H1 (cell line): Measurements from ENCODE around the gene LTA. TPM values are rescaled to one million over a fixed set of nuclear protein-coding genes. Genes with fewer than 3 reads are reported as not detected.

ENCODE experiments used
- CTCF ChIA-PET: fragments of 300-600 bp; sonication (Branson Sonifier 250); formaldehyde crosslinking; loops from one replicate; lab custom pipeline; 2021; ENCODE audit not compliant: partially characterized antibody; lab: Charles Lee
- POLR2A ChIA-PET: fragments of 300-600 bp; sonication (Branson Sonifier 250); formaldehyde crosslinking; loops from one replicate; lab custom pipeline; 2021; ENCODE audit warnings: inconsistent platforms; ENCODE audit not compliant: partially characterized antibody; lab: Charles Lee
- DNase-seq, 2 experiments: peaks; one replicate each; pipeline versions ENCODE4 v3.0.0 to v3.0.0-alpha.2; 2010 to 2022; ENCODE audit warnings: low spot score in 2 of 2, low read depth in 1 of 2, mixed read lengths in 1 of 2
- FAIRE-seq: peaks from 2 replicates; lab custom pipeline; 2011; peaks lifted over from hg19 to GRCh38; lab: Jason Lieb, UNC
- H2AFZ ChIP-seq: 2 replicates; pipeline ENCODE4 v1.8.1; 2012; ENCODE audit warnings: low read length, inconsistent platforms
- H2AK5ac ChIP-seq: 2 replicates; pipeline ENCODE4 v1.6.1; 2013; ENCODE audit warnings: low read depth, low read length
- H2BK120ac ChIP-seq: replicated peaks from 2 replicates; pipeline ENCODE3; 2013; ENCODE audit warnings: low read depth, low read length, inconsistent platforms
- H2BK12ac ChIP-seq: 2 replicates; pipeline ENCODE4 v1.6.1; 2013; ENCODE audit warnings: low read depth, low read length
- H2BK15ac ChIP-seq: 2 replicates; pipeline ENCODE4 v1.6.1; 2013; ENCODE audit warnings: low read length
- H2BK20ac ChIP-seq: 2 replicates; pipeline ENCODE4 v1.6.1; 2013; ENCODE audit warnings: low read length
- H2BK5ac ChIP-seq: 2 replicates; pipeline ENCODE4 v1.6.1; 2013; ENCODE audit warnings: low read depth, low read length
- H3K14ac ChIP-seq: 2 replicates; pipeline ENCODE4 v1.6.1; 2013; ENCODE audit warnings: inconsistent platforms; ENCODE audit not compliant: insufficient read length
- H3K18ac ChIP-seq: 2 replicates; pipeline ENCODE4 v1.6.1; 2013; ENCODE audit warnings: low read length; ENCODE audit errors: extremely low read depth
- H3K23ac ChIP-seq: 2 replicates; pipeline ENCODE4 v1.6.1; 2013; ENCODE audit warnings: inconsistent platforms; ENCODE audit not compliant: insufficient read length
- H3K23me2 ChIP-seq: 2 replicates; pipeline ENCODE4 v1.6.1; 2013; ENCODE audit warnings: low read depth, low read length
- H3K27ac ChIP-seq: 2 replicates; pipeline ENCODE4 v1.6.1; 2011; ENCODE audit warnings: low read depth, low read length, inconsistent platforms
- H3K27me3 ChIP-seq, 4 experiments: replicated peaks in 1 of 4; 1 replicate in 1 of 4; 2 replicates in 3 of 4; pipeline versions ENCODE4 v1.6.1 to v1.8.1; 2011 to 2013; ENCODE audit warnings: low read length in 3 of 4, mild to moderate bottlenecking in 3 of 4, inconsistent platforms in 2 of 4, mixed read lengths in 2 of 4, moderate library complexity in 1 of 4; ENCODE audit not compliant: control insufficient read depth in 3 of 4, insufficient read depth in 3 of 4; ENCODE audit errors: extremely low read depth in 1 of 4
- H3K36me3 ChIP-seq, 4 experiments: 2 replicates each; pipeline versions ENCODE4 v1.6.1 to v1.8.1; 2011 to 2013; ENCODE audit warnings: mild to moderate bottlenecking in 4 of 4, low read length in 3 of 4, moderate library complexity in 2 of 4, control low read depth in 1 of 4, inconsistent platforms in 1 of 4; ENCODE audit not compliant: insufficient read depth in 4 of 4, control insufficient read depth in 2 of 4
- H3K4ac ChIP-seq: replicated peaks from 2 replicates; pipeline ENCODE3; 2013; ENCODE audit warnings: low read length, low read depth, mixed read lengths, inconsistent platforms; ENCODE audit not compliant: insufficient read length
- H3K4me1 ChIP-seq, 4 experiments: replicated peaks in 1 of 4; 1 replicate in 1 of 4; 2 replicates in 3 of 4; pipeline versions ENCODE4 v1.6.1 to v1.8.1; 2011 to 2013; ENCODE audit warnings: low read length in 3 of 4, inconsistent platforms in 2 of 4, mixed read lengths in 1 of 4; ENCODE audit not compliant: insufficient read depth in 4 of 4, control insufficient read depth in 3 of 4
- H3K4me2 ChIP-seq, 2 experiments: 2 replicates each; pipeline versions ENCODE4 v1.6.1 to v1.8.1; 2011 to 2013; ENCODE audit warnings: low read depth in 2 of 2, low read length in 2 of 2, control low read depth in 1 of 2, inconsistent platforms in 1 of 2, mild to moderate bottlenecking in 1 of 2; ENCODE audit not compliant: insufficient read depth in 1 of 2
- H3K4me3 ChIP-seq, 4 experiments: fragments of 200-600, 300-600 bp in 1 of 4; sonication (generic), shearing (Covaris generic), sonication (Bioruptor Twin) in 1 of 4; 2 replicates each; pipeline versions ENCODE4 v1.5.1 to v1.8.1; 2011 to 2016; ENCODE audit warnings: low read length in 4 of 4, low read depth in 3 of 4, control low read depth in 2 of 4, inconsistent platforms in 2 of 4, mild to moderate bottlenecking in 2 of 4, mixed read lengths in 1 of 4, moderate library complexity in 1 of 4; ENCODE audit not compliant: insufficient read depth in 2 of 4; ENCODE audit errors: extremely low read depth in 1 of 4
- H3K56ac ChIP-seq: replicated peaks from 2 replicates; pipeline ENCODE3; 2013; ENCODE audit warnings: low read depth, mild to moderate bottlenecking, mixed read lengths, low read length, inconsistent platforms; ENCODE audit not compliant: insufficient read length
- H3K79me1 ChIP-seq: 2 replicates; pipeline ENCODE4 v1.6.1; 2013; ENCODE audit warnings: low read depth, low read length, control low read depth
- H3K79me2 ChIP-seq, 2 experiments: 2 replicates each; pipeline versions ENCODE4 v1.6.1 to v1.8.1; 2012 to 2013; ENCODE audit warnings: low read length in 2 of 2, mild to moderate bottlenecking in 2 of 2, inconsistent platforms in 1 of 2; ENCODE audit not compliant: insufficient read depth in 2 of 2, control insufficient read depth in 1 of 2
- H3K9ac ChIP-seq, 4 experiments: replicated peaks in 1 of 4; 1 replicate in 1 of 4; 2 replicates in 3 of 4; pipeline versions ENCODE4 v1.6.1 to v1.8.1; 2011 to 2013; ENCODE audit warnings: low read depth in 3 of 4, low read length in 3 of 4, control low read depth in 2 of 4, mild to moderate bottlenecking in 2 of 4, moderate library complexity in 2 of 4, inconsistent platforms in 1 of 4; ENCODE audit errors: extremely low read depth in 1 of 4
- H3K9me3 ChIP-seq, 2 experiments: 2 replicates each; pipeline versions ENCODE4 v1.6.1 to v1.8.1; 2012 to 2013; ENCODE audit warnings: mild to moderate bottlenecking in 2 of 2, moderate library complexity in 2 of 2, control low read depth in 1 of 2, inconsistent platforms in 1 of 2, low read depth in 1 of 2, low read length in 1 of 2, mixed read lengths in 1 of 2; ENCODE audit not compliant: insufficient read depth in 2 of 2
- H4K20me1 ChIP-seq, 2 experiments: replicated peaks in 1 of 2; 2 replicates each; pipeline versions ENCODE3 to v1.8.1; 2011 to 2013; ENCODE audit warnings: inconsistent platforms in 2 of 2, low read length in 2 of 2, mild to moderate bottlenecking in 1 of 2; ENCODE audit not compliant: insufficient read depth in 2 of 2, control insufficient read depth in 1 of 2
- H4K5ac ChIP-seq: 2 replicates; pipeline ENCODE4 v1.6.1; 2013; ENCODE audit warnings: low read length, low read depth, mixed read lengths, inconsistent platforms; ENCODE audit not compliant: insufficient read length
- H4K8ac ChIP-seq: 2 replicates; pipeline ENCODE4 v1.8.0; 2013; ENCODE audit warnings: mild to moderate bottlenecking, moderate library complexity, low read length, inconsistent platforms; ENCODE audit not compliant: insufficient read depth; ENCODE audit errors: extremely low read depth
- H4K91ac ChIP-seq: replicated peaks from 2 replicates; pipeline ENCODE3; 2013; ENCODE audit warnings: low read length, mixed read lengths, inconsistent platforms; ENCODE audit not compliant: insufficient read length
- ATF2 ChIP-seq: IDR thresholded peaks from 2 replicates; pipeline ENCODE4 v1.6.1; 2012; ENCODE audit warnings: low read length, inconsistent platforms
- BACH1 ChIP-seq: IDR thresholded peaks from 2 replicates; pipeline ENCODE4 v1.6.1; 2012; ENCODE audit warnings: low read length, improper control_type of control experiment
- CHD1 ChIP-seq: IDR thresholded peaks from 2 replicates; pipeline ENCODE4 v1.6.1; 2012; ENCODE audit warnings: low read depth, low read length, improper control_type of control experiment
- CREB1 ChIP-seq: IDR thresholded peaks from 2 replicates; pipeline ENCODE4 v1.6.1; 2012; ENCODE audit warnings: inconsistent platforms
- EZH2 ChIP-seq: fragments of 200-600 bp; sonication (generic); IDR thresholded peaks from 2 replicates; pipeline ENCODE4 v1.7.1; 2012; ENCODE audit warnings: low read depth, mild to moderate bottlenecking, moderate library complexity, low read length, inconsistent platforms; ENCODE audit not compliant: severe bottlenecking
- KDM1A ChIP-seq: fragments of 200-600, 300-600 bp; sonication (generic); IDR thresholded peaks from 2 replicates; pipeline ENCODE4 v1.7.1; 2016; ENCODE audit warnings: mild to moderate bottlenecking, low read length, borderline replicate concordance
- RXRA ChIP-seq: IDR thresholded peaks from 2 replicates; pipeline ENCODE4 v1.6.1; 2011; ENCODE audit warnings: low read depth, mild to moderate bottlenecking, low read length, moderate library complexity; ENCODE audit not compliant: insufficient read depth
- SIRT6 ChIP-seq: IDR thresholded peaks from one replicate; pipeline ENCODE4 v1.7.1; 2012; ENCODE audit warnings: low read length, inconsistent platforms
- SRF ChIP-seq: IDR thresholded peaks from 2 replicates; pipeline ENCODE4 v1.6.1; 2011; ENCODE audit warnings: mild to moderate bottlenecking, low read depth, low read length, moderate library complexity
- WGBS, 2 experiments: shearing (Covaris generic) in 1 of 2; methylation state at CpG; one replicate each; pipeline versions ENCODE4 v1.1.6 to v1.1.7; 2013 to 2015; ENCODE audit warnings: low lambda C conversion rate in 2 of 2, mixed read lengths in 2 of 2, inconsistent platforms in 1 of 2, low coverage in 1 of 2, missing lambda C conversion rate in 1 of 2; ENCODE audit not compliant: insufficient replicate concordance in 2 of 2, insufficient coverage in 1 of 2, insufficient read length in 1 of 2; ENCODE audit errors: extremely low coverage in 1 of 2, missing lambda C conversion rate in 1 of 2; 5-methylcytosine and 5-hydroxymethylcytosine counted together
- polyA plus RNA-seq, 7 experiments: library from polyadenylated mRNA; depleted of rRNA in 3 of 7; stranded (reverse) in 5 of 7; unstranded in 2 of 7; fragments of >200 nt in 5 of 7; fragments of 200-250 nt in 2 of 7; gene quantifications; 1 replicate in 5 of 7; 2 replicates in 1 of 7; 4 replicates in 1 of 7; pipeline versions ENCODE4 v1.2.1 to v1.2.3, GENCODE V29; 2011 to 2013; ENCODE audit warnings: missing spikeins in 2 of 7, mixed read lengths in 2 of 7
- total RNA-seq: library from RNA; stranded (reverse); fragmentation: NEBNext Ultra II Directional; extraction: Animal tissue kit (Norgen Biotek cat#: 25700); gene quantifications from 2 replicates; pipeline ENCODE4 v1.2.1, GENCODE V29; 2021

Gene LTA
- total and polyA plus RNA-seq, 2 of the 8 experiments (the other 6 are each of a cell fraction or from before 2014, with no cell fraction given): not detected

- CTCF ChIA-PET: interaction anchor here (0.6 to 24.7 kb wide), 15 partner anchors 9 to 178 kb away, joined by 3 to 613 read pairs (median 4); partner anchors contain the start of genes AIF1, BAG6, C6orf47 and LST1
- H3K9ac ChIP-seq: peak within 1 kb of the TSS in 3 of 4 experiments; percentile 46 to 48 (median 46); a peak in 5 of 7 replicates
- TF ChIP-seq SRF: no peak
- TF ChIP-seq EZH2: no peak
- 0 out of 2 replicates have a peak, but pooled peaks have one; percentile 17 for TF ChIP-seq ATF2
- TF ChIP-seq BACH1: no peak
- peak; percentile 85 for TF ChIP-seq CREB1
- TF ChIP-seq RXRA: no peak
- TF ChIP-seq KDM1A: no peak
- TF ChIP-seq SIRT6: no peak
- peak; percentile 13; the same call in 1 of the 2 replicates for TF ChIP-seq CHD1
Observed at GRCh38 chr6:31546958-31547726, 24.9 kb upstream of the LTA start, which contains the start of gene NFKBIL1. Gene NFKBIL1, plus strand, starts transcription at chr6:31547608. Its CDS starts 87 bp downstream, at chr6:31547695.

More at GRCh38 chr6:31546958-31547726, 24.9 kb upstream of the LTA start, which contains the start of gene NFKBIL1:
- POLR2A ChIA-PET: interaction anchor here (0.6 to 18.4 kb wide), 33 partner anchors 9 to 1221 kb away, joined by 3 to 428 read pairs (median 5); partner anchors contain the start of genes BAG6, C6orf47, DDAH2 and GPANK1
- Histone ChIP-seq H2AK5ac (no peak within 1 kb of the TSS), H3K23me2 (peaks cover 2% of the 10 kb centered on the region; the same call in 1 of the 2 replicates), H4K20me1 (no peaks in the 10 kb centered on the region), H3K36me3 (peaks cover 0 to 4% (median 3%) of the 10 kb centered on the region in 4 experiments; a peak in 4 of 8 replicates), H3K18ac (no peak within 1 kb of the TSS; the same call in 1 of the 2 replicates), H3K4me2 (peak within 1 kb of the TSS; percentile 32 to 84), H2BK12ac (no peak within 1 kb of the TSS), H3K27me3 (no peaks in the 10 kb centered on the region), H3K79me1 (no peaks in the 10 kb centered on the region; the same call in 1 of the 2 replicates), H3K4me3 (peak within 1 kb of the TSS; percentile 37 to 70 (median 51); a peak in 7 of 8 replicates), H3K27ac (peak within 1 kb of the TSS; percentile 21; the same call in 1 of the 2 replicates), H3K4me1 (peaks cover 0 to 8% (median 5%) of the 10 kb centered on the region in 4 experiments; a peak in 5 of 7 replicates), H3K14ac (no peak within 1 kb of the TSS), H2BK5ac (no peak within 1 kb of the TSS), H3K9me3 (no peaks in the 10 kb centered on the region), H3K56ac (no peak within 1 kb of the TSS), H4K91ac (peak within 1 kb of the TSS; percentile 67), H2BK20ac (no peak within 1 kb of the TSS; the same call in 1 of the 2 replicates), H2AFZ (no peak within 1 kb of the TSS; the same call in 1 of the 2 replicates), H2BK120ac (no peak within 1 kb of the TSS), H3K23ac (no peak within 1 kb of the TSS), H3K79me2 (peaks cover 0 to 15% of the 10 kb centered on the region in 2 experiments; a peak in 1 of 4 replicates), H3K4ac (no peak within 1 kb of the TSS), H2BK15ac (no peak within 1 kb of the TSS), H4K5ac (peak within 1 kb of the TSS; percentile 33), H4K8ac (peak within 1 kb of the TSS; percentile 83)
- 2% methylated on average over 20 of the region's 25 CpGs; no CpG with 5 or more reads in 1 of the 2 experiments for WGBS, 2 experiments
- DNase-seq (peak; percentile 88 to 94), FAIRE-seq (no peak)
